Neural cell (in vitro differentiated cells): ENCODE results near the gene PPP3CA. TPM values are rescaled to one million over a fixed set of nuclear protein-coding genes. Genes with fewer than 3 reads are reported as not detected.

Experiments used
- H2AFZ ChIP-seq: fragments of 200-600, 300-800 bp; sonication (generic), shearing (Covaris generic); 2 replicates; pipeline ENCODE4 v1.6.0; 2014; ENCODE audit warnings: low read depth, mild to moderate bottlenecking, antibody characterized with exemption, low read length, moderate library complexity
- H3F3A ChIP-seq: fragments of 200-600 bp; shearing (Covaris generic); 2 replicates; pipeline ENCODE4 v1.6.1; 2016; ENCODE audit warnings: mild to moderate bottlenecking, moderate library complexity, mixed read lengths, antibody characterized with exemption, low read length; ENCODE audit not compliant: insufficient read depth, poor library complexity, severe bottlenecking
- H3K27ac ChIP-seq: fragments of 200-600, 300-800 bp; sonication (generic), shearing (Covaris generic); 2 replicates; pipeline ENCODE4 v1.5.1; 2014; ENCODE audit warnings: mild to moderate bottlenecking, low read length, moderate library complexity
- H3K27me3 ChIP-seq: fragments of 300-800, 200-600 bp; sonication (generic), shearing (Covaris generic); 2 replicates; pipeline ENCODE4 v1.6.0; 2014; ENCODE audit warnings: mild to moderate bottlenecking, low read depth, low read length, moderate library complexity; ENCODE audit not compliant: insufficient read depth
- H3K36me3 ChIP-seq: fragments of 300-800, 200-600 bp; sonication (generic), shearing (Covaris generic); 2 replicates; pipeline ENCODE4 v1.5.1; 2014; ENCODE audit warnings: mild to moderate bottlenecking, antibody characterized with exemption, low read length, moderate library complexity; ENCODE audit not compliant: insufficient read depth
- H3K4me2 ChIP-seq: fragments of 300-800, 200-600 bp; sonication (generic), shearing (Covaris generic); 2 replicates; pipeline ENCODE4 v1.6.0; 2014; ENCODE audit warnings: mild to moderate bottlenecking, low read length
- H3K4me3 ChIP-seq: fragments of 300-800, 200-600 bp; sonication (generic), shearing (Covaris generic); 2 replicates; pipeline ENCODE4 v1.5.1; 2014; ENCODE audit warnings: mild to moderate bottlenecking, low read length, moderate library complexity
- H3K79me2 ChIP-seq: fragments of 200-600 bp; shearing (Covaris generic); replicated peaks from 2 replicates; pipeline ENCODE4 v1.6.0; 2014; ENCODE audit warnings: mild to moderate bottlenecking, low read length, moderate library complexity; ENCODE audit not compliant: insufficient read depth
- H3K9ac ChIP-seq: fragments of 300-800, 200-600 bp; sonication (generic), shearing (Covaris generic); 2 replicates; pipeline ENCODE4 v1.6.1; 2016; ENCODE audit warnings: mild to moderate bottlenecking, low read length, mixed read lengths
- H3K9me2 ChIP-seq: fragments of 200-600 bp; shearing (Covaris generic); 2 replicates; pipeline ENCODE4 v1.6.1; 2016; ENCODE audit warnings: mild to moderate bottlenecking, low read length, mixed read lengths; ENCODE audit not compliant: insufficient read depth
- H3K9me3 ChIP-seq: fragments of 200-600, 300-800 bp; sonication (generic), shearing (Covaris generic); 2 replicates; pipeline ENCODE4 v1.6.1; 2016; ENCODE audit warnings: mild to moderate bottlenecking, mixed run types, low read length, moderate library complexity, mixed read lengths
- H4K20me1 ChIP-seq: fragments of 200-600 bp; shearing (Covaris generic); 2 replicates; pipeline ENCODE4 v1.6.1; 2016; ENCODE audit warnings: mild to moderate bottlenecking, mixed run types; ENCODE audit not compliant: insufficient read depth
- EP300 ChIP-seq: fragments of 450-650 bp; conservative IDR thresholded peaks from 2 replicates; pipeline ENCODE4 v1.6.1; 2014; ENCODE audit warnings: antibody characterized with exemption, mild to moderate bottlenecking, moderate library complexity; ENCODE audit not compliant: poor library complexity, severe bottlenecking
- EZH2 ChIP-seq: fragments of 200-600, 300-800 bp; shearing (Covaris generic), sonication (generic); IDR thresholded peaks from 2 replicates; pipeline ENCODE4 v1.6.1; 2014; ENCODE audit warnings: antibody characterized with exemption, low read length, borderline replicate concordance, mild to moderate bottlenecking; ENCODE audit not compliant: insufficient read depth, poor library complexity, severe bottlenecking
- MXI1 ChIP-seq: fragments of 450-650 bp; conservative IDR thresholded peaks from 2 replicates; pipeline ENCODE4 v1.6.1; 2014; ENCODE audit warnings: antibody characterized with exemption, mild to moderate bottlenecking; ENCODE audit not compliant: poor library complexity, severe bottlenecking
- POLR2AphosphoS5 ChIP-seq: IDR thresholded peaks from 2 replicates; pipeline ENCODE4 v1.6.1; 2012
- RAD21 ChIP-seq: fragments of 450-650 bp; conservative IDR thresholded peaks from 2 replicates; pipeline ENCODE4 v1.6.1; 2014; ENCODE audit warnings: antibody characterized with exemption, mild to moderate bottlenecking, moderate library complexity
- SMC3 ChIP-seq: fragments of 450-650 bp; conservative IDR thresholded peaks from 2 replicates; pipeline ENCODE4 v1.6.1; 2014; ENCODE audit warnings: antibody characterized with exemption, mild to moderate bottlenecking, moderate library complexity; ENCODE audit not compliant: poor library complexity
- TAF1 ChIP-seq: IDR thresholded peaks from 2 replicates; pipeline ENCODE4 v1.6.1; 2012; ENCODE audit warnings: low read depth
- polyA plus RNA-seq: library from polyadenylated mRNA; depleted of rRNA; stranded (reverse); fragments of >200 nt; gene quantifications from 2 replicates; pipeline ENCODE4 v1.2.3, GENCODE V29; 2014
- TF ChIP-seq, protein P1 (sequence below): fragments of 450-650 bp; IDR thresholded peaks from 2 replicates; pipeline ENCODE4 v1.5.1; 2014; ENCODE audit warnings: antibody characterized with exemption, mild to moderate bottlenecking, moderate library complexity; ENCODE audit not compliant: poor library complexity, severe bottlenecking
- TF ChIP-seq, protein P2 (sequence below): IDR thresholded peaks from 2 replicates; pipeline ENCODE4 v1.6.1; 2012; ENCODE audit warnings: borderline replicate concordance

PPP3CA gene
- polyA plus RNA-seq, 1 donor from 2014 or later = 78.2 TPM

DNA sequence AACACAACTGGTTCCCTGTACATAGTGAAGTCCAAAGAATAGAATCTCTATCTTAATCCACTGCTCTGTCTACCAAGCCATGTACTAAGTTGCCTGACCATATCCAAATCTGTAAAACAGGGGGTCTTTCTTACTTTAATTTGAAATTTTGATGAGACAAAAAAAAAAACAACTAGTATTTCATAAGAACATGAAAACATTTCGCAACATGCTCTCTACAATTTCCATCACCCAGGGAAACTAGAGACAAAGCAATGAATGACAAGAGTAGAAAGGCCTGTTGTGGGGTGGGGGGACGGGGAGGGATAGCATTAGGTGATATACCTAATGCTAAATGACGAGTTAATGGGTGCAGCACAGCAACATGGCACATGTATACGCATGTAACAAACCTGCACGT lies 279.9 kb downstream of the PPP3CA start:
- TF ChIP-seq POLR2AphosphoS5 (no peak), TAF1 (no peak), SMC3 (no peak), RAD21 (no peak), MXI1 (no peak), EP300 (no peak), EZH2 (no peak)
- TF ChIP-seq, protein P1, sequence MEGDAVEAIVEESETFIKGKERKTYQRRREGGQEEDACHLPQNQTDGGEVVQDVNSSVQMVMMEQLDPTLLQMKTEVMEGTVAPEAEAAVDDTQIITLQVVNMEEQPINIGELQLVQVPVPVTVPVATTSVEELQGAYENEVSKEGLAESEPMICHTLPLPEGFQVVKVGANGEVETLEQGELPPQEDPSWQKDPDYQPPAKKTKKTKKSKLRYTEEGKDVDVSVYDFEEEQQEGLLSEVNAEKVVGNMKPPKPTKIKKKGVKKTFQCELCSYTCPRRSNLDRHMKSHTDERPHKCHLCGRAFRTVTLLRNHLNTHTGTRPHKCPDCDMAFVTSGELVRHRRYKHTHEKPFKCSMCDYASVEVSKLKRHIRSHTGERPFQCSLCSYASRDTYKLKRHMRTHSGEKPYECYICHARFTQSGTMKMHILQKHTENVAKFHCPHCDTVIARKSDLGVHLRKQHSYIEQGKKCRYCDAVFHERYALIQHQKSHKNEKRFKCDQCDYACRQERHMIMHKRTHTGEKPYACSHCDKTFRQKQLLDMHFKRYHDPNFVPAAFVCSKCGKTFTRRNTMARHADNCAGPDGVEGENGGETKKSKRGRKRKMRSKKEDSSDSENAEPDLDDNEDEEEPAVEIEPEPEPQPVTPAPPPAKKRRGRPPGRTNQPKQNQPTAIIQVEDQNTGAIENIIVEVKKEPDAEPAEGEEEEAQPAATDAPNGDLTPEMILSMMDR = no peak
- TF ChIP-seq, protein P2, sequence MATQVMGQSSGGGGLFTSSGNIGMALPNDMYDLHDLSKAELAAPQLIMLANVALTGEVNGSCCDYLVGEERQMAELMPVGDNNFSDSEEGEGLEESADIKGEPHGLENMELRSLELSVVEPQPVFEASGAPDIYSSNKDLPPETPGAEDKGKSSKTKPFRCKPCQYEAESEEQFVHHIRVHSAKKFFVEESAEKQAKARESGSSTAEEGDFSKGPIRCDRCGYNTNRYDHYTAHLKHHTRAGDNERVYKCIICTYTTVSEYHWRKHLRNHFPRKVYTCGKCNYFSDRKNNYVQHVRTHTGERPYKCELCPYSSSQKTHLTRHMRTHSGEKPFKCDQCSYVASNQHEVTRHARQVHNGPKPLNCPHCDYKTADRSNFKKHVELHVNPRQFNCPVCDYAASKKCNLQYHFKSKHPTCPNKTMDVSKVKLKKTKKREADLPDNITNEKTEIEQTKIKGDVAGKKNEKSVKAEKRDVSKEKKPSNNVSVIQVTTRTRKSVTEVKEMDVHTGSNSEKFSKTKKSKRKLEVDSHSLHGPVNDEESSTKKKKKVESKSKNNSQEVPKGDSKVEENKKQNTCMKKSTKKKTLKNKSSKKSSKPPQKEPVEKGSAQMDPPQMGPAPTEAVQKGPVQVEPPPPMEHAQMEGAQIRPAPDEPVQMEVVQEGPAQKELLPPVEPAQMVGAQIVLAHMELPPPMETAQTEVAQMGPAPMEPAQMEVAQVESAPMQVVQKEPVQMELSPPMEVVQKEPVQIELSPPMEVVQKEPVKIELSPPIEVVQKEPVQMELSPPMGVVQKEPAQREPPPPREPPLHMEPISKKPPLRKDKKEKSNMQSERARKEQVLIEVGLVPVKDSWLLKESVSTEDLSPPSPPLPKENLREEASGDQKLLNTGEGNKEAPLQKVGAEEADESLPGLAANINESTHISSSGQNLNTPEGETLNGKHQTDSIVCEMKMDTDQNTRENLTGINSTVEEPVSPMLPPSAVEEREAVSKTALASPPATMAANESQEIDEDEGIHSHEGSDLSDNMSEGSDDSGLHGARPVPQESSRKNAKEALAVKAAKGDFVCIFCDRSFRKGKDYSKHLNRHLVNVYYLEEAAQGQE = no peak
- no peak overlapping the region for H3K4me2 ChIP-seq
- no peak overlapping the region for H3K4me3 ChIP-seq
- H2AFZ ChIP-seq = no peak overlapping the region
- H3F3A ChIP-seq = no peaks in the 10 kb centered on the region
- H3K9ac ChIP-seq = no peak overlapping the region
- H3K27me3 ChIP-seq = no peaks in the 10 kb centered on the region
- no peak overlapping the region for H3K27ac ChIP-seq
- H4K20me1 ChIP-seq = no peaks in the 10 kb centered on the region
- H3K79me2 ChIP-seq = no peaks in the 10 kb centered on the region
- H3K36me3 ChIP-seq = no peaks in the 10 kb centered on the region
- H3K9me3 ChIP-seq = no peaks in the 10 kb centered on the region
- no peaks in the 10 kb centered on the region for H3K9me2 ChIP-seq

DNA sequence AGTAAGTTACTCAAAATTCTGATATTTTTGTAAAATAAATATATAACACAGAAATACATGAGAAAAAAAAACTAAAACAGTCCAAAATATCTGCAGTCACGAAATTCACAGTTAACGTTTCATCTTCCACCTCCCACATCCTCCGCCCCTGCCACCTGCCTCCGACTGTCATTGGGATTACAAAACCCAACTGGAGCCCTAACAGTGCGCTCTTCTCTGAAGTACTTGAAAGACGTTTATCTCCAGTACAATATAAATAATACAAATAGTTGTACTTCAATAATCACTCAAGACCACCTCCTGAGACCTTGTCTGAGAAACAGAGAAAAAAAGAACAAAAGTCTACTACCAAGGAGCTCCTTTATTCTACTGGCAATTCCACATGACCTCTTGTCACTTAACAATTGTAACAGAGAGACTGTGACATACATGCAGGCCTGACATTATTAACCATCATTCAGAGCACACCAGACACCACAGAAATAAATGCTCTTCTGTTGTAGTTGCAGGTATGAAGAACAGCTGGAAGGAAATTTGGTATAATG lies 280.6 kb downstream of the PPP3CA start:
- Histone ChIP-seq H3K4me3 (no peak overlapping the region), H3F3A (no peaks in the 10 kb centered on the region), H3K4me2 (no peak overlapping the region), H3K9me3 (no peaks in the 10 kb centered on the region), H3K9me2 (no peaks in the 10 kb centered on the region), H3K27ac (peak overlapping the region; percentile 3), H3K9ac (no peak overlapping the region), H2AFZ (no peak overlapping the region), H3K27me3 (no peaks in the 10 kb centered on the region), H3K36me3 (no peaks in the 10 kb centered on the region), H4K20me1 (no peaks in the 10 kb centered on the region), H3K79me2 (no peaks in the 10 kb centered on the region)
- TF ChIP-seq, protein P2 = no peak
- TF ChIP-seq EP300 (peak; percentile 42), POLR2AphosphoS5 (peak; percentile 43), TAF1 (no peak)
- TF ChIP-seq, protein P1 = no peak
